Body of pancreas (tissue), 4 donors: Measurements from ENCODE around the gene PRKAG2. TPM values are rescaled to one million over a fixed set of nuclear protein-coding genes. Genes with fewer than 3 reads are reported as not detected.

ENCODE experiments used
- ATAC-seq: fragments of 150-250 bp; one replicate; pipeline ENCODE4 v1.9.1; 2016
- DNase-seq, 4 donors: peaks; one replicate each; pipeline ENCODE4 v3.0.0-alpha.2; 2019
- H3K27ac ChIP-seq, 4 donors: fragments of 200-600 bp; sonication (generic); 1 replicate in 3 of 4; 2 replicates in 1 of 4; pipeline versions ENCODE4 v1.5.1 to v1.6.1; 2016 to 2019; ENCODE audit warnings: mild to moderate bottlenecking in 1 of 4, mixed read lengths in 1 of 4, moderate library complexity in 1 of 4
- H3K27me3 ChIP-seq, 2 donors: fragments of 200-600 bp; sonication (generic); one replicate each; pipeline ENCODE4 v1.6.0; 2016; ENCODE audit warnings: mild to moderate bottlenecking in 1 of 2
- H3K36me3 ChIP-seq, 2 donors: fragments of 200-600 bp; sonication (generic); replicated peaks in 1 of 2; 2 replicates each; pipeline ENCODE4 v1.5.1; 2016; ENCODE audit warnings: low read depth in 2 of 2; ENCODE audit not compliant: insufficient read depth in 1 of 2
- H3K4me1 ChIP-seq: fragments of 200-600 bp; sonication (generic); one replicate; pipeline ENCODE4 v1.6.0; 2016
- H3K4me3 ChIP-seq, 2 donors: fragments of 200-600 bp; sonication (generic); 1 replicate in 1 of 2; 2 replicates in 1 of 2; pipeline ENCODE4 v1.5.1; 2016 to 2019
- H3K9me3 ChIP-seq, 3 donors: fragments of 200-600 bp; sonication (generic); 1 replicate in 2 of 3; 2 replicates in 1 of 3; pipeline ENCODE4 v1.5.1; 2016
- POLR2A ChIP-seq, 3 donors: fragments of 450-650 bp; IDR thresholded peaks; one replicate each; pipeline ENCODE4 v1.6.1; 2016; ENCODE audit warnings: antibody characterized with exemption in 3 of 3, mild to moderate bottlenecking in 2 of 3
- WGBS, 2 donors: methylation state at CpG; one replicate each; pipeline ENCODE4 v1.1.5; 2017; 5-methylcytosine and 5-hydroxymethylcytosine counted together
- intact Hi-C: fragments of 100-400 bp; cut with DNase I; formaldehyde crosslinking; loops from one replicate; pipeline ENCODE4 v1.15.1; 2023
- total RNA-seq, 2 donors: library from RNA; depleted of rRNA; stranded (reverse); fragments of >200 nt; gene quantifications; one replicate each; pipeline ENCODE4 v1.1.0, GENCODE V29; 2016
- TF ChIP-seq, protein P1 (sequence below), 7 experiments: fragments of 450-650 bp in 4 of 7; fragments of 200-600 bp in 3 of 7; sonication (generic) in 3 of 7; IDR thresholded peaks; one replicate each; pipeline ENCODE4 v1.5.1; 2016 to 2019; ENCODE audit warnings: antibody characterized with exemption in 7 of 7

Gene PRKAG2
- total RNA-seq, 2 donors from 2014 or later, result 9.9 to 24.4 TPM

GRCh38 chr7:151637781-151638261 is 239.1 kb downstream of the PRKAG2 start:
- Histone ChIP-seq H3K4me1 (peaks cover 2% of the 10 kb centered on the region), H3K9me3 (no peaks in the 10 kb centered on the region), H3K36me3 (no peaks in the 10 kb centered on the region), H3K27me3 (no peaks in the 10 kb centered on the region), H3K27ac (no peak overlapping the region), H3K4me3 (no peak overlapping the region)
- WGBS, 2 donors, result 75 to 78% methylated on average over 9 of the region's 9 CpGs
- intact Hi-C loops, result no loop called here
- ATAC-seq (no peak), DNase-seq (no peak)
- no peak for TF ChIP-seq POLR2A (IDR thresholded peaks at IDR 0.05)
- TF ChIP-seq, protein P1, sequence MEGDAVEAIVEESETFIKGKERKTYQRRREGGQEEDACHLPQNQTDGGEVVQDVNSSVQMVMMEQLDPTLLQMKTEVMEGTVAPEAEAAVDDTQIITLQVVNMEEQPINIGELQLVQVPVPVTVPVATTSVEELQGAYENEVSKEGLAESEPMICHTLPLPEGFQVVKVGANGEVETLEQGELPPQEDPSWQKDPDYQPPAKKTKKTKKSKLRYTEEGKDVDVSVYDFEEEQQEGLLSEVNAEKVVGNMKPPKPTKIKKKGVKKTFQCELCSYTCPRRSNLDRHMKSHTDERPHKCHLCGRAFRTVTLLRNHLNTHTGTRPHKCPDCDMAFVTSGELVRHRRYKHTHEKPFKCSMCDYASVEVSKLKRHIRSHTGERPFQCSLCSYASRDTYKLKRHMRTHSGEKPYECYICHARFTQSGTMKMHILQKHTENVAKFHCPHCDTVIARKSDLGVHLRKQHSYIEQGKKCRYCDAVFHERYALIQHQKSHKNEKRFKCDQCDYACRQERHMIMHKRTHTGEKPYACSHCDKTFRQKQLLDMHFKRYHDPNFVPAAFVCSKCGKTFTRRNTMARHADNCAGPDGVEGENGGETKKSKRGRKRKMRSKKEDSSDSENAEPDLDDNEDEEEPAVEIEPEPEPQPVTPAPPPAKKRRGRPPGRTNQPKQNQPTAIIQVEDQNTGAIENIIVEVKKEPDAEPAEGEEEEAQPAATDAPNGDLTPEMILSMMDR (IDR thresholded peaks at IDR 0.05), result no peak

DNA sequence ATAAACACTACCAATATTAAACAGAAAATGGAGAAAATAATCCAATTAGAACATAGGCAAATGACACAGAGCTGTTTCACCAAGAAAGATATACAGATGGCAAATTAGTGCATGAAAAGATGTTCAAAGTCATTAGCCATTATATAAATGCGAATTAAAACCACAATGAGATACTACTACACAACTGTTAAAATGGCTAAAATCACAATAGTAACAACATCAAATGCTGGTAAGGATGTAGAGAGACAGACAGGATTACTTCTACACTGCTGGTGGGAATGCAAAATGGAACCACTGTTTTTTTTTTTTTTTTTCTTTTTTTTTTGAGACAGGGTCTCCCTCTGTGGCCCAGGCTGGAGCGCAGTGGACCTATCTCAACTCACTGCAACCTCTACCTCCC is 242.3 kb downstream of the PRKAG2 start:
- Histone ChIP-seq H3K9me3 (no peaks in the 10 kb centered on the region), H3K27me3 (no peaks in the 10 kb centered on the region), H3K4me3 (no peak overlapping the region), H3K4me1 (peaks cover 18% of the 10 kb centered on the region), H3K27ac (no peak overlapping the region), H3K36me3 (no peaks in the 10 kb centered on the region)
- intact Hi-C loops, result no loop called here
- WGBS, 2 donors, result 93 to 98% methylated on average over 2 of the region's 2 CpGs
- DNase-seq (no peak), ATAC-seq (no peak)
- TF ChIP-seq, protein P1 (IDR thresholded peaks at IDR 0.05), result no peak
- no peak for TF ChIP-seq POLR2A (IDR thresholded peaks at IDR 0.05)

DNA sequence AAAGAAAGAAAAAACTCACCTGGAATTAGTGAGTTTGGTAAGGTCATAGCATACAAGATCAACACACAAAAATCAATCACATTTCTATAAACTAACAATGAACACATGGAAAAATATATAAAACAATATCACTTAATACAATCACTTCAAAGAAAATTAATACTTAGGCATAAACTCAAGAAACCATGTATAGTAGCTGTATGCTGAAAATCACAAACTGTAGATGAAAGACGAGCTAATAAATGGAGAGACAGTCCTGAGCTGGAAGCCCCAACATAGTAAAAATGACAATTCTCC is 243.5 kb downstream of the PRKAG2 start:
- no peak for TF ChIP-seq POLR2A (IDR thresholded peaks at IDR 0.05)
- TF ChIP-seq, protein P1 (IDR thresholded peaks at IDR 0.05), result no peak
- Histone ChIP-seq H3K9me3 (no peaks in the 10 kb centered on the region), H3K27ac (peak overlapping the region in 3 of 4 donors; percentile 85 to 96 (median 89)), H3K4me3 (no peak overlapping the region), H3K4me1 (peaks cover 18% of the 10 kb centered on the region), H3K36me3 (no peaks in the 10 kb centered on the region), H3K27me3 (no peaks in the 10 kb centered on the region)
- ATAC-seq, result no peak
- DNase-seq, result no peak
- WGBS, 2 donors, result 95 to 97% methylated on average over 1 of the region's 1 CpG
- intact Hi-C loops, result no loop called here

GRCh38 chr7:151632750-151633515 is 244.0 kb downstream of the PRKAG2 start:
- DNase-seq, result peak; percentile 40 to 57 (median 50)
- peak; percentile 16 for ATAC-seq
- no peaks in the 10 kb centered on the region for H3K9me3 ChIP-seq
- no peaks in the 10 kb centered on the region for H3K36me3 ChIP-seq
- peak overlapping the region; percentile 5 to 43 for H3K4me3 ChIP-seq
- 5 to 7% methylated on average over 28 of the region's 28 CpGs for WGBS, 2 donors
- peak in 2 of 3 donors; percentile 18 to 28 for TF ChIP-seq POLR2A (IDR thresholded peaks at IDR 0.05)
- TF ChIP-seq, protein P1 (IDR thresholded peaks at IDR 0.05), result no peak
- peaks cover 18% of the 10 kb centered on the region for H3K4me1 ChIP-seq
- H3K27me3 ChIP-seq, result no peaks in the 10 kb centered on the region
- peak overlapping the region; percentile 85 to 96 (median 90) for H3K27ac ChIP-seq
- intact Hi-C loops, result no loop called here
